ENCODE results near the gene MED27.

- TF ChIP-seq EZH2phosphoT487 (IDR thresholded peaks at IDR 0.05; ENCODE audit: borderline replicate concordance) (no peak), CTCF (conservative IDR thresholded peaks at IDR 0.05; ENCODE audit: low read length) (no peak)
These were observed 262.0 kb downstream of the MED27 start for GRCh38 chr9:131817627-131818026.
